B cell (primary cell): Measurements from ENCODE around the gene FGF5. TPM values are rescaled to one million over a fixed set of nuclear protein-coding genes. Genes with fewer than 3 reads are reported as not detected.

ENCODE experiments used
- ATAC-seq: fragments of 200-7000 bp; cut with Tn5 transposase; one replicate; pipeline ENCODE4 v1.10.0; 2021; ENCODE audit warnings: low read depth, mild to moderate bottlenecking, moderate number of reproducible peaks, moderate library complexity
- CTCF ChIA-PET: fragments of 350-600 bp; sonication (Branson Sonifier 250); formaldehyde crosslinking; loops from one replicate; lab custom pipeline; 2021; ENCODE audit warnings: antibody characterized with exemption, inconsistent platforms; lab: Charles Lee
- POLR2A ChIA-PET: fragments of 350-600 bp; sonication (Branson Sonifier 250); formaldehyde crosslinking; loops from one replicate; lab custom pipeline; 2021; ENCODE audit warnings: antibody characterized with exemption; lab: Charles Lee
- DNase-seq: peaks from one replicate; pipeline ENCODE4 v3.0.0; 2013
- H2AFZ ChIP-seq: 2 replicates; pipeline ENCODE4 v1.6.1; 2012; ENCODE audit warnings: mild to moderate bottlenecking, low read depth, low read length; ENCODE audit not compliant: insufficient read depth, poor library complexity, severe bottlenecking
- H3K27ac ChIP-seq, 2 donors: 1 replicate in 1 of 2; 2 replicates in 1 of 2; pipeline ENCODE4 v1.5.1; 2012 to 2013; ENCODE audit warnings: low read length in 2 of 2, mild to moderate bottlenecking in 2 of 2, moderate library complexity in 1 of 2
- H3K27me3 ChIP-seq, 4 experiments: fragments of 200-600 bp in 1 of 4; sonication (generic) in 1 of 4; replicated peaks in 1 of 4; 1 replicate in 2 of 4; 2 replicates in 2 of 4; pipeline versions ENCODE4 v1.6.1 to v1.7.0; 2013 to 2016; ENCODE audit warnings: low read length in 3 of 4, mild to moderate bottlenecking in 2 of 4, mixed read lengths in 1 of 4, moderate library complexity in 1 of 4; ENCODE audit not compliant: insufficient read depth in 4 of 4, control insufficient read depth in 3 of 4; ENCODE audit errors: control extremely low read depth in 1 of 4
- H3K36me3 ChIP-seq, 2 experiments: replicated peaks in 1 of 2; 1 replicate in 1 of 2; 2 replicates in 1 of 2; pipeline versions ENCODE4 v1.6.1 to v1.7.1; 2013; ENCODE audit warnings: low read length in 1 of 2; ENCODE audit not compliant: insufficient read depth in 2 of 2, control insufficient read depth in 1 of 2; ENCODE audit errors: control extremely low read depth in 1 of 2, extremely low read depth in 1 of 2
- H3K4me1 ChIP-seq, 2 donors: fragments of 200-600 bp in 1 of 2; sonication (generic) in 1 of 2; 1 replicate in 1 of 2; 2 replicates in 1 of 2; pipeline versions ENCODE4 v1.5.1 to v1.6.1; 2013 to 2017; ENCODE audit warnings: low read length in 2 of 2; ENCODE audit not compliant: control insufficient read depth in 2 of 2, insufficient read depth in 2 of 2
- H3K4me2 ChIP-seq: replicated peaks from 2 replicates; pipeline ENCODE3; 2012; ENCODE audit warnings: mild to moderate bottlenecking, low read depth, low read length; ENCODE audit not compliant: poor library complexity, severe bottlenecking
- H3K4me3 ChIP-seq, 5 experiments: fragments of 200-600 bp in 1 of 5; sonication (generic) in 1 of 5; 1 replicate in 3 of 5; 2 replicates in 2 of 5; pipeline versions ENCODE4 v1.5.1 to v1.7.0; 2011 to 2016; ENCODE audit warnings: low read length in 4 of 5, mild to moderate bottlenecking in 4 of 5, low read depth in 2 of 5, control low read depth in 1 of 5, moderate library complexity in 1 of 5; ENCODE audit not compliant: insufficient read depth in 1 of 5; ENCODE audit errors: control extremely low read depth in 1 of 5, extremely low read depth in 1 of 5
- H3K79me2 ChIP-seq: fragments of 200-600 bp; sonication (generic); one replicate; pipeline ENCODE4 v1.6.0; 2016; ENCODE audit warnings: low read length; ENCODE audit not compliant: control insufficient read depth, insufficient read depth
- H3K9ac ChIP-seq: fragments of 200-600 bp; sonication (generic); 2 replicates; pipeline ENCODE4 v1.6.1; 2017; ENCODE audit warnings: mild to moderate bottlenecking, low read length, moderate library complexity
- H3K9me3 ChIP-seq, 3 donors: one replicate each; pipeline versions ENCODE4 v1.6.1 to v1.7.1; 2013; ENCODE audit warnings: low read length in 2 of 3; ENCODE audit not compliant: control insufficient read depth in 2 of 3, insufficient read depth in 1 of 3; ENCODE audit errors: control extremely low read depth in 1 of 3
- H4K20me1 ChIP-seq: 2 replicates; pipeline ENCODE4 v1.6.0; 2012; ENCODE audit warnings: mild to moderate bottlenecking, low read length; ENCODE audit not compliant: insufficient read depth, control insufficient read depth, poor library complexity, severe bottlenecking
- H3K27ac Mint-ChIP-seq: one replicate; pipeline ENCODE4 v1.8.0; 2021; ENCODE audit warnings: mixed read lengths
- H3K27me3 Mint-ChIP-seq: one replicate; pipeline ENCODE4 v1.8.0; 2021; ENCODE audit warnings: mixed read lengths
- H3K4me1 Mint-ChIP-seq: one replicate; pipeline ENCODE4 v1.8.0; 2021; ENCODE audit warnings: mixed read lengths
- H3K4me3 Mint-ChIP-seq: one replicate; pipeline ENCODE4 v1.8.0; 2021; ENCODE audit warnings: mixed read lengths
- H3K9me3 Mint-ChIP-seq: one replicate; pipeline ENCODE4 v1.8.0; 2022; ENCODE audit warnings: mixed read lengths; ENCODE audit not compliant: insufficient read depth
- EZH2 ChIP-seq: IDR thresholded peaks from 2 replicates; pipeline ENCODE4 v1.6.1; 2012; ENCODE audit warnings: borderline replicate concordance, low read depth, mild to moderate bottlenecking, moderate library complexity, low read length; ENCODE audit not compliant: insufficient read depth, poor library complexity, severe bottlenecking
- WGBS: methylation state at CpG from one replicate; pipeline ENCODE4 v1.1.5; 2013; ENCODE audit warnings: missing lambda C conversion rate; ENCODE audit not compliant: insufficient coverage; 5-methylcytosine and 5-hydroxymethylcytosine counted together
- intact Hi-C: fragments of 100-400 bp; cut with micrococcal nuclease; formaldehyde crosslinking; loops from one replicate; pipeline ENCODE4 v1.10.0; 2022
- polyA plus RNA-seq: library from polyadenylated mRNA; depleted of rRNA; stranded (reverse); fragments of >200 nt; gene quantifications from 2 replicates; pipeline ENCODE4 v1.2.3, GENCODE V29; 2012
- total RNA-seq, 2 donors: library from RNA; stranded (reverse); fragments of 120-200 nt in 1 of 2; gene quantifications; 1 replicate in 1 of 2; 2 replicates in 1 of 2; pipeline versions ENCODE4 v1.2.3 to v1.2.4, GENCODE V29; 2013 to 2022
- TF ChIP-seq, protein P1 (sequence below): fragments of 200-600 bp; IDR thresholded peaks from one replicate; pipeline ENCODE4 v1.8.0; 2022; ENCODE audit warnings: antibody characterized with exemption, mild to moderate bottlenecking

Gene FGF5
- total and polyA plus RNA-seq, 2 donors (not counting 1 experiment from before 2014, with no cell fraction given): 0.01 TPM; not detected in 1

DNA sequence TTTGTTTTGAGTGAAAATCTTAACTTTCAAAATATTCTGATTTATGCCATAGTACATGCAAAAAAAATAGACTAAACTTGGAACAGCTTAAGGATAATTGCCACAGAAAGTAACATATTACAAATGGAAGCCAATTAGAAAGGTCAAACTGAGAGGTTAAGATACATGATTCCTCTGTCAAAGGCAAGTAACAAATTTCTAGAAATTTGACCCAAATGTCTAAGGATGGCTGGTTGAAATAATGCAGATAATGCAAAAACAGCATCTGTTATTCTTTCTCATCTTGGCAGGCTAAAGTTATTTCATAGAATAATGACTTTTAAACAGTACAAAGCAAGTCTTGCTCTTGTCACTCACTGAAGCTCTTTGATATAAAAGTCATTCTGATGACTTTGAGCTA is 10.5 kb downstream of the FGF5 start:
- Mint-ChIP-seq H3K4me1 (no peaks in the 10 kb centered on the region), H3K27ac (no peak overlapping the region), H3K9me3 (no peaks in the 10 kb centered on the region), H3K4me3 (no peak overlapping the region), H3K27me3 (peaks cover 8% of the 10 kb centered on the region)
- Histone ChIP-seq H3K27ac (no peak overlapping the region), H3K4me2 (no peak overlapping the region), H4K20me1 (no peaks in the 10 kb centered on the region), H3K36me3 (no peaks in the 10 kb centered on the region), H3K4me1 (no peaks in the 10 kb centered on the region), H2AFZ (no peak overlapping the region), H3K9ac (no peak overlapping the region), H3K79me2 (no peaks in the 10 kb centered on the region), H3K27me3 (peaks cover 0 to under 1% (median 0%) of the 10 kb centered on the region in 4 experiments), H3K4me3 (no peak overlapping the region), H3K9me3 (no peaks in the 10 kb centered on the region)
- no peak for DNase-seq
- CTCF ChIA-PET: no interaction called here
- POLR2A ChIA-PET: no interaction called here
- no peak for ATAC-seq
- intact Hi-C loops: no loop called here
- no peak for TF ChIP-seq EZH2
- TF ChIP-seq, protein P1, sequence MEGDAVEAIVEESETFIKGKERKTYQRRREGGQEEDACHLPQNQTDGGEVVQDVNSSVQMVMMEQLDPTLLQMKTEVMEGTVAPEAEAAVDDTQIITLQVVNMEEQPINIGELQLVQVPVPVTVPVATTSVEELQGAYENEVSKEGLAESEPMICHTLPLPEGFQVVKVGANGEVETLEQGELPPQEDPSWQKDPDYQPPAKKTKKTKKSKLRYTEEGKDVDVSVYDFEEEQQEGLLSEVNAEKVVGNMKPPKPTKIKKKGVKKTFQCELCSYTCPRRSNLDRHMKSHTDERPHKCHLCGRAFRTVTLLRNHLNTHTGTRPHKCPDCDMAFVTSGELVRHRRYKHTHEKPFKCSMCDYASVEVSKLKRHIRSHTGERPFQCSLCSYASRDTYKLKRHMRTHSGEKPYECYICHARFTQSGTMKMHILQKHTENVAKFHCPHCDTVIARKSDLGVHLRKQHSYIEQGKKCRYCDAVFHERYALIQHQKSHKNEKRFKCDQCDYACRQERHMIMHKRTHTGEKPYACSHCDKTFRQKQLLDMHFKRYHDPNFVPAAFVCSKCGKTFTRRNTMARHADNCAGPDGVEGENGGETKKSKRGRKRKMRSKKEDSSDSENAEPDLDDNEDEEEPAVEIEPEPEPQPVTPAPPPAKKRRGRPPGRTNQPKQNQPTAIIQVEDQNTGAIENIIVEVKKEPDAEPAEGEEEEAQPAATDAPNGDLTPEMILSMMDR: no peak

- H3K27me3 Mint-ChIP-seq: peaks cover 18% of the 10 kb centered on the region
- H3K4me2 ChIP-seq: no peak overlapping the region
- no peak for DNase-seq
- H3K36me3 ChIP-seq: no peaks in the 10 kb centered on the region
- WGBS: no CpG with 5 or more reads among the region's 1 CpG
- no peaks in the 10 kb centered on the region for H3K9me3 ChIP-seq
- no peaks in the 10 kb centered on the region for H3K79me2 ChIP-seq
- no peak overlapping the region for H3K4me3 ChIP-seq
- H3K9ac ChIP-seq: no peak overlapping the region
- TF ChIP-seq EZH2: no peak
- TF ChIP-seq, protein P1: no peak
- no peak for ATAC-seq
- H3K27ac Mint-ChIP-seq: no peak overlapping the region
- no peaks in the 10 kb centered on the region for H3K27me3 ChIP-seq
- no peak overlapping the region for H3K27ac ChIP-seq
- H2AFZ ChIP-seq: no peak overlapping the region
- no peak overlapping the region for H3K4me3 Mint-ChIP-seq
- no peaks in the 10 kb centered on the region for H3K4me1 Mint-ChIP-seq
- intact Hi-C loops: no loop called here
- no peaks in the 10 kb centered on the region for H4K20me1 ChIP-seq
- no peaks in the 10 kb centered on the region for H3K9me3 Mint-ChIP-seq
- ChIA-PET POLR2A (no interaction called here), CTCF (no interaction called here)
- no peaks in the 10 kb centered on the region for H3K4me1 ChIP-seq
Measured at GRCh38 chr4:80279751-80280150, 13.3 kb downstream of the FGF5 start.
